ENCODE measurements around the gene ERC2. TPM values are rescaled to one million over a fixed set of nuclear protein-coding genes. Genes with fewer than 3 reads are reported as not detected.

Gene ERC2
- total and polyA plus RNA-seq, 2 of the 8 experiments (the other 6 are each of a cell fraction or from before 2014, with no cell fraction given), result 16.4 to 22.8 TPM

- no peak for TF ChIP-seq BRCA1 (IDR thresholded peaks at IDR 0.05; ENCODE audit: low read depth, low read length)
- TF ChIP-seq RXRA (IDR thresholded peaks at IDR 0.05; ENCODE audit: insufficient read depth, low read depth, low read length), result no peak
- TF ChIP-seq EZH2 (IDR thresholded peaks at IDR 0.05; ENCODE audit: low read depth, low read length, severe bottlenecking), result no peak
These were observed 545.1 kb downstream of the ERC2 start (continued) for GRCh38 chr3:55923207-55923606.

Data from H1 (cell line).